SK-N-MC (cell line): Measurements from ENCODE around the gene CRKL.

ENCODE experiments used
- DNase-seq: peaks from one replicate; pipeline ENCODE4 v3.0.0-alpha.2; 2011; ENCODE audit warnings: low read depth, low spot score
- H3K27ac ChIP-seq: fragments of 200-600 bp; sonication (generic); 2 replicates; pipeline ENCODE4 v1.5.1; 2016; ENCODE audit warnings: mixed run types
- H3K36me3 ChIP-seq: fragments of 200-600 bp; sonication (generic); 2 replicates; pipeline ENCODE4 v1.6.1; 2017; ENCODE audit warnings: antibody characterized with exemption, low read length, mixed read lengths; ENCODE audit not compliant: insufficient read depth
- H3K4me3 ChIP-seq: fragments of 200-600 bp; sonication (generic); 2 replicates; pipeline ENCODE4 v1.5.1; 2016
- H3K9ac ChIP-seq: fragments of 200-600 bp; sonication (generic); 2 replicates; pipeline ENCODE4 v1.8.0; 2017; ENCODE audit warnings: mixed run types, mixed read lengths; ENCODE audit not compliant: insufficient read length
- H3K9me3 ChIP-seq: fragments of 200-600 bp; sonication (generic); 2 replicates; pipeline ENCODE4 v1.6.1; 2017; ENCODE audit warnings: low read depth, mild to moderate bottlenecking, antibody characterized with exemption, low read length, moderate library complexity, mixed read lengths
- EZH2 ChIP-seq: fragments of 200-600 bp; sonication (generic); IDR thresholded peaks from one replicate; pipeline ENCODE4 v1.6.1; 2017; ENCODE audit warnings: antibody characterized with exemption
- FOXP2 ChIP-seq: optimal IDR thresholded peaks from 2 replicates; pipeline ENCODE3; 2011; ENCODE audit warnings: mild to moderate bottlenecking, moderate library complexity; ENCODE audit not compliant: insufficient read depth; ENCODE audit errors: extremely low read length, control extremely low read depth
- POLR2AphosphoS5 ChIP-seq: IDR thresholded peaks from 2 replicates; pipeline ENCODE4 v1.6.1; 2012; ENCODE audit warnings: mild to moderate bottlenecking, low read depth, low read length, borderline replicate concordance

The CRKL gene

GRCh38 chr22:20953668-20954500 lies 36.7 kb downstream of the CRKL start:
- Histone ChIP-seq H3K36me3 (peaks cover 51% of the 10 kb centered on the region), H3K9me3 (no peaks in the 10 kb centered on the region), H3K27ac (peak overlapping the region; percentile 74), H3K9ac (peak overlapping the region; percentile 32), H3K4me3 (no peak overlapping the region)
- no peak for DNase-seq
- no peak for TF ChIP-seq POLR2AphosphoS5
- TF ChIP-seq FOXP2: no peak
- no peak for TF ChIP-seq EZH2

DNA sequence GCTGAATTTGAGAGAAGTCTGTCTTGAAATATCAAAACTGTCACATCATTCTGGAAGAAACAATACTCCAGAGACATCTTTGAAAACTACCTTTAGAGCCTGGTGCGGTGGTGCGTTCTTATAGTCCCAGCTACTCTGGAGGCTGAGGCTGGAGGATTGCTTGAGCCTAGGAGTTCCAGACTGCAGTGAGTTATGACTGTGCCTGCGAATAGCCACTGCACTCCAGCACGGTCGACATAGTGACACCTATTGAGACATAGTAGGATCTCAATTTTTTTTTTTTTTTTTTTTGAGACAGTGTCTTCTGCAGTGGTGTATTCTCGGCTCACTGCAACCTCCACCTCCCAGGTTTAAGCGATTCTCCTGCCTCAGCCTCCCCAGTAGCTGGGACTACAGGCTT lies 38.3 kb downstream of the CRKL start:
- Histone ChIP-seq H3K9me3 (no peaks in the 10 kb centered on the region), H3K4me3 (no peak overlapping the region), H3K9ac (no peak overlapping the region), H3K36me3 (peaks cover 35% of the 10 kb centered on the region), H3K27ac (no peak overlapping the region)
- TF ChIP-seq FOXP2: no peak
- TF ChIP-seq POLR2AphosphoS5: no peak
- TF ChIP-seq EZH2: no peak
- DNase-seq: no peak

DNA sequence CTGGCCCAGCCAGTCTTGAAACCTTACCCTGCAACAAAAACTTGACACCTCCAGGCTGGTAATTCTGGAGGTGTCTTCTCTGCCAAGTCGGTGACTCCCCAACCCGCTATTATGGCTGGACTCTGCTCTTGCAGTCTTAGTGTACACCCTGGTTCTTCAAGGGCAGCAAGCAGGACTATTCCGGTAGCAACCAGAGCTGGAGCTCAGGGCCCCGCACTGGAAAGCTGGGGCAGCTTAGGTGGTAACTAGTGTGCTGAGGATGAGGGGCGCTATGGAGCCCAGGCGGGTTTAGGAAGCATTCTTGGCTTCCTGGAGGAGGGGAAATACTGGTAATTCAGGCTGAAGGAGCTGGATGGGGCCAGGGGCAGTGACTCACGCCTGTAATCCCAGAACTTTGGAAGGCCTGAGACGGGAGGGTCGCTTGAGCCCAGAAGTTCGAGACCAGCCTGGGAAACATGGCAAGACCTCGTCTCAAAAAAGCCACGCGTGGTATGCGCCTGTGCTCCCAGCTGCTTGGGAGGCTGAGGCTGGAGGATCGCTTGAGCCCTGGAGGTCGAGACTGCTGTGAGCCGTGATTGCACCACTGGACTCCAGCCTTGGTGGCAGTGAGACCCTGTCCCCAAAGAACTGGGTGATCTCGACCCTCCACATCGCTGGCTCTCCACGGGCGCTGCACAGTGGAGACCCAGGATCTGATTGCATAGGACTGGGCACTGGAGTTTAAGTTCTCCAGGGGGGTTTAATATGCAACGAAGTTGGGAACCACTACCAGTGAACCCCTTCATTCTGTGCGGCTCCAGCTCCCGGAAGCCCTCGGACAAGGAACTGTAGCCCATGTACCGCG lies 39.3 kb downstream of the CRKL start:
- DNase-seq: no peak
- no peaks in the 10 kb centered on the region for H3K9me3 ChIP-seq
- H3K4me3 ChIP-seq: no peak overlapping the region
- no peak overlapping the region for H3K27ac ChIP-seq
- H3K9ac ChIP-seq: no peak overlapping the region
- peaks cover 25% of the 10 kb centered on the region for H3K36me3 ChIP-seq
- no peak for TF ChIP-seq POLR2AphosphoS5
- no peak for TF ChIP-seq EZH2
- TF ChIP-seq FOXP2: no peak

GRCh38 chr22:20957102-20957682 lies 40.0 kb downstream of the CRKL start:
- TF ChIP-seq EZH2 (no peak), FOXP2 (no peak), POLR2AphosphoS5 (no peak)
- Histone ChIP-seq H3K9me3 (no peaks in the 10 kb centered on the region), H3K4me3 (no peak overlapping the region), H3K36me3 (peaks cover 18% of the 10 kb centered on the region), H3K9ac (no peak overlapping the region), H3K27ac (no peak overlapping the region)
- DNase-seq: no peak

DNA sequence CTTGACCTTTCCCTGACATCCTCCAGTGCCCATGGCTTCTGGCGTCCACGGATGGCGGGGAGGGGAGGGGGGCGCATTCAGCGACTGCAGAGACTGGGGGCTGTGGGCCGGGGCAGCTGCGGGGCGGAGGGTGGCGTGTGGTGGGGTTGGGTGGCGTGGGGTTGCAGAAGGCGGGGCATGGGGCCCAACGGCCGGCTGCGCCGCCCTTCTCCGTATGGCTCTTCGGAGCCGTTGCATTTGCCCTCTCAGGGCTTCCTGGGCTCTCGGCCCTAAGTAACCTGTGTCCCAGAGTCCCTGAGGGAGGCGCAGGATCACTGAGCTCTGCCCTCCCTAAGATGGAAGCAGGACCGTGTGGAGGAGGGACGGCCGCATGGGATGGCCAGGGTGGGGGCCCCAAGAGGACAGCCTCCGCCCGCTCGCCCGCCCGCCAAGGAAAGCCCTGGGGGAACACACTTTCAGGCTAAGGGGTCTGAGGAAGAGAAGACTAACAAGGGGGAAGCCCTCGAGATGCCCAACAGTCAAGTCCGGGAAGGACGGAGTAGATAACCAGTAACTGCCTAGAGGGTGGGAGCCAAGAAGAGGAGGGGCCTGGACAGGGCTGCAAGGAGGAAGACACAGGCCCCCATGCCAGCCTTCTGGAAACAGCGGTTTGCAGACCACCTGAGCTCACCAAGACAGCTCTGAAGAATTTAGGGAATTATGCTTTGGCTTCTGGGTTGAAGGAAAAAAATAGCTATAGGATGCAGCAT lies 40.6 kb downstream of the CRKL start:
- Histone ChIP-seq H3K36me3 (peaks cover 11% of the 10 kb centered on the region), H3K27ac (no peak overlapping the region), H3K4me3 (no peak overlapping the region), H3K9me3 (no peaks in the 10 kb centered on the region), H3K9ac (no peak overlapping the region)
- DNase-seq: no peak
- TF ChIP-seq EZH2 (no peak), FOXP2 (no peak), POLR2AphosphoS5 (no peak)

DNA sequence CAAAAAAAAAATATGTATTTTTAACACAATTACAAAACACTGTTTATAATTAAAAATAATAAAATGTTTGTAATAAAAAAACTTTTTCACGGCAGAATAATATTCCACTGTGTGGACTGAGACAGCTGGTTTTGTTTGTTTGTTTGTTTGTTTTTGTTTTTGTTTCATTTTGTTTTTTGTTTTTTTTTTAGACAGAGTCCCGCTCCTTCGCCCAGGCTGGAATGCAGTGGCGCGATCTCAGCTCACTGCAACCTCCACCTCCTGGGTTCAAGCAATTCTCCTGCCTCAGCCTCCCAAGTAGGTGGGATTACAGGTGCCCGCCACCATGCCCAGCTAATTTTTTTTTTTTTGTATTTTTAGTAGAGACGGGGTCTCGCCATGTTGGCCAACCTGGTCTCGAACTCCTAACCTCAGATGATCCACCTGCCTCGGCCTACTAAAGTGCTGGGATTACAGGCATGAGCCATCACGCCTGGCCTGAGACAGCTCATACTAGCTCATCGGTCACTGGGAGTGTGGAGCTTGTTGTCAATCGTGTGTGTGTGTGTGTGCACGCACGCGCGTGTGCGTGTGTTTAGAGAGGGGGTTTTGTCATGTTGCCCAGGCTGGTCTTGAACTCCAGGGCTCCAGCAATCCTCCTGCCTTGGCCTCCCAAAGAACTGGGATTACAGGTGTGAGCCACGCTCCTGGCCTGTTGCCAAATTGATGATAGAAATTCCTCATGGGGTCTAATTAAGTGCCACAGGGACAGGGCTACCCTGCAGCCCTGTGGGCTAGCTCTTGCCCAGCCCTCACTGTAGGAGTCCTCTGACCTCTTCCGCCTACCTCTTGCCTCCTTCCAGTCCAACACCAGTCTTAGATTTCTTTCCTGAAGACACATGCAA lies 42.6 kb downstream of the CRKL start:
- H3K27ac ChIP-seq: no peak overlapping the region
- TF ChIP-seq EZH2 (no peak), POLR2AphosphoS5 (no peak), FOXP2 (no peak)
- no peak overlapping the region for H3K9ac ChIP-seq
- DNase-seq: no peak
- no peaks in the 10 kb centered on the region for H3K9me3 ChIP-seq
- no peak overlapping the region for H3K4me3 ChIP-seq
- no peaks in the 10 kb centered on the region for H3K36me3 ChIP-seq

GRCh38 chr22:20960609-20961008 lies 43.4 kb downstream of the CRKL start:
- no peak overlapping the region for H3K27ac ChIP-seq
- H3K4me3 ChIP-seq: no peak overlapping the region
- DNase-seq: no peak
- TF ChIP-seq FOXP2 (no peak), EZH2 (no peak), POLR2AphosphoS5 (no peak)
- H3K36me3 ChIP-seq: no peaks in the 10 kb centered on the region
- no peak overlapping the region for H3K9ac ChIP-seq
- no peaks in the 10 kb centered on the region for H3K9me3 ChIP-seq
